CD4-positive, alpha-beta T cell treated with Interleukin-6 at 100 ng/mL for 8 hours (primary cell): ENCODE measurements around the gene TRIP13.

Source experiments
- DNase-seq: peaks from one replicate; pipeline ENCODE4 v3.0.0-alpha.2; 2020; ENCODE audit warnings: mixed read lengths, low spot score

Gene TRIP13

GRCh38 chr5:854966-855743 is 37.5 kb upstream of the TRIP13 start:
- no peak for DNase-seq

- no peak for DNase-seq
These were observed 36.7 kb upstream of the TRIP13 start for GRCh38 chr5:855771-856530.

- DNase-seq, result no peak
These were observed 35.9 kb upstream of the TRIP13 start for GRCh38 chr5:856531-857425.

- DNase-seq, result no peak
These were observed 34.0 kb upstream of the TRIP13 start for GRCh38 chr5:858726-859125.

DNA sequence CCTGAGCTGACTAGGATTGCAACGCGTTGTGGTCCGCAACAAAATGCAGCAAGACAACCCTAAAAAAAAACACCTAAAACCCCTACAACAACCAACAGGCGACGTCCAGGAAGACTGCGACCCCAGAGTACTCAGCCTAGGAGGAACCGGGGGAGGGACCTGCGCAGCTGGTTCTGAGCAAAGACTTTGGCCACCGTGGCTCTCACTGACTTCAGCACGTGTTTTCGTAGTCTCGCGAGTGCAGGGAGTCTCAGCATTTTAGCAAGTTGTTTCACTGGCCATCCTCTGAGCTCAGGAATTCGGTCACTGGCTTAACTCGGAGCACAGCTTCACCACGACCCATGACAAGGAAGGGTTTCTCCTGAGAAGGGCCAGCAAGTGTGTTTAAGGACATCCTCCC is 33.3 kb upstream of the TRIP13 start:
- no peak for DNase-seq

GRCh38 chr5:859798-860296 is 32.8 kb upstream of the TRIP13 start:
- no peak for DNase-seq

GRCh38 chr5:860506-861150 is 32.1 kb upstream of the TRIP13 start:
- DNase-seq, result no peak

DNA sequence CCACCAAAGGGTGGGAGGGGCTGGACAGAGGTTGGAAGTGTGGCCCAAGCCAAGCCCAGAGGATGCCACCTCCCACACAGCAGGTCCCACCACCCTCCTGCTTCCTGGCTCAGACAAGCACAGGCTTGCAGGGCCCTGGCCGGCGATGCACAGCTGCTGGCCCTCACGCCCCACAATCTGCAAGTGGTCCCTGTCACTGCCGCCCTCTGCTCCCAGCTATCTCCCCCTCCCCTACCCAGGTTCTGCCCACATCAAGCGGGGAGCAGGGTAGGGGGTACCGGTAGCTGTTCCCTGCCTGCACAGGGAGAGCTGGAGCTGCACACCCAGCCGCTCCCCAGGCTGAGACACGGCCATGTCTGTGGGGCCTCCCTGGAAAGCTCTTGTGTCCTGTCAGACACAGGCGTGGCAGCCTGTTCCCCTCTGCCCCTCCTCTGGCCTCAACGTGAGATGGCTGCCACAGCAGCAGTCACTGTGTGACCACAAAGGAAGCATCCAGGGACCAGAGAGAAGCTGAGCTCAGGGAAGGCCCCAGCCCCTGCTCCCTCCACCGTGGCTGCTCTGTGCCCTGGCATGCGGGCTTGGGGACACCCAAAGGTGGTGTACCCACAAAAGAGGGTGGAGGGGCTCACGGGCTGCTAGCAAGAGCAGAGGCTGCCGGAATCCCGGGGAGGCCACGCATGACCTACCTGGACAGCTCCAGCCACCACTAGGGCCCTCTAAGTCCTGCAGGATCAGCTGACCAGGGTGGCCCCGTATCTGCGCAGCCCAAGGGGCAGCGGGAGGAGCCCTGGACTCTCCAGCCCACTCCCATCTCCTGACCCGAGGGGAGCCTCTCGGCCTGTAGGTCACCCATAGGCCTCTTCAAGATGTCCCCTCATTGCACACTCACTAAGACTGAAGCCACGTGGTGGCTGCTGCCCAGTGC is 31.0 kb upstream of the TRIP13 start:
- DNase-seq, result no peak

- DNase-seq, result no peak
These were observed 30.1 kb upstream of the TRIP13 start for GRCh38 chr5:862367-863243.

DNA sequence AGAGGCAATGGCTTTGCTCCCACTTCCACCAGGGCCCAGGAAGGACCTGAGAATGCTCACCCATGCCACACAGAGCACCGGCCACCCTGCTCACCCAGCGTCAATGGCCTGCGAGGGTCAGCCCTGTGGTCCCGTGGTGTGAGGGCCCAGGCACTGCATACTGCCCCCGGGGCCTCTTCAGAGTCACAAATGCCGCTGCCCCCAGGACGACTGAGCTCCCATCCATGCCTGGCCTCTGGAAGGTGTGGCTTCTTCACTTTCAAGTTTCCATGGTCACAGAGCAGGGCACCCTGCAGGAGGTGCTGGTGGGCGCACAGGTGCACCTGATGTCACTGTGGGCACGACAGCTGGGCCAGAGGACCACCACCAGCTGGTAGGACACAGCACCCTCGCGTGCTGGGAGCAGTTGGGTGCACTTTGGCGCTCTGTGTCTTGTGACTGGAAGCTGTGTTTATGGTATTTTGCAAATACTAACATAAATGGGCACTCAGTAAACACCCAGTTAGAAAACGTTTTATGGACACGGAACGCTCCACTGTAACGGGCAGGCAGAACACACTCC is 29.4 kb upstream of the TRIP13 start:
- no peak for DNase-seq

DNA sequence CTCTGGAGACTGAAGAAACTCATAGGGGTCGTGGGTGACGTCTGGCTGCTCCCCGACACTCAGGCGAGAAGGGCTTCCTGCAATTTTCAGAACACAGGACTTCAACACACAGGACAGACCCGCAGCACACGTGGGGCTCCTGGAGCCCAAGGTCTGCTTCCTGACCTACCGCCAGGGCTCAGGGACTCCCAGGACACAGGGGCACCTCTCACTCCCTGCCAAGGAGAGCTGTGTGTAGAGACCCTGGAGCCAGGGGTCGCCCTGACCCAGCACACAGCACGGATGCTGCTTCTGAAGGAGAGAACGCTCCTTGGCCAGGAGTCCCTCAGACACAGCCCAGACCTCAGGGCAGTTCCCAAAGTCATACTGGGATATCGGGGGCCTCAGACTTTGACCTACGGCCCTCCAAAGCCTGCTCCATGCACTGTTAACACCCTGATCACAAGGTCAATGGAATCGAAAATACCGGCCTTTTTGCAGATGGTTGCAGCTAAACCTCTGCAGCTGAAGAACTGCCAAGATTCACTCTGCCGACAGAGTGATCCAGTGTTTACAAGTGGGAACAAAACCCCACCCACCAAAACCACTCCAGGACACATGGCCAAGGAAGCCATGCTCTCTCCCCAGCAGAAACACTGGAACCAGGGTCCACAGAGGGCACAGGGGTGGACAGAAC is 28.1 kb upstream of the TRIP13 start:
- DNase-seq, result no peak

DNA sequence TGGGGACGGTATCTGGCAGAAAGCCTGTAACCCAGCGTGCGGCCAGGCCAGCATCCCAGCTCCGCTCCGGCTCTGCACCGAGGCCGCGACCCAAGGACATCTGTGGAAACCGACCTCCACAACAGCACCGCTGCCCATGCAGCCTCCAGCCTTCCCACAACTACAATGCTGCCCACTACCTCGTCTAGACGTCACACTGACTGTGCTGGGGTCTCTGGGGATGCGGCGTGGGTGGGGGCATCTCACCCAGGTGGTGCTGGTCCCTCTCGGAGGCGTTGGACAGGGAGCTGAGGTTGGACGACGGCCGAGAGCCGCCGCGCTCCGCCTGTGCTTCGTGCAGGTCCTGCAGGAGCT is 27.5 kb upstream of the TRIP13 start:
- no peak for DNase-seq

DNA sequence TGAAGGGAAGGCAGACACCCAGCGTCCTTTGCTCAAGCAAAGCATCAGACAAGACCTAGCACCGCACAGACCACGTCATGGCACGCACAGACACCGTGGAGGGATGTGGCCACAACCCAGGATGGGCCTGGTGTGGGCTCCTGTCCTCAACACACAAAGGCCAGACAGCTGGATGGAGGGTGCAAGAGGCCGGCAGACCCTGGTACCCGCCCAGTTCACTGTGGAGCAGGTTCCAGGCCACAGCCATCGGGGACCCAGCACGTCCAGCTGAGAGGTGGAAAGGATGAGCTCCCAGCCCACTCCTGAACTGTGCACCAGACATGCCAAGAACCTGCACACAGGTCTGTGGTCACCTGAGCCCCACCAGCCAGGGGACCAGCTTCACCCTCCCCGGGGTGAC is 26.9 kb upstream of the TRIP13 start:
- no peak for DNase-seq

- no peak for DNase-seq
These were observed 25.3 kb upstream of the TRIP13 start for GRCh38 chr5:867300-867870.

DNA sequence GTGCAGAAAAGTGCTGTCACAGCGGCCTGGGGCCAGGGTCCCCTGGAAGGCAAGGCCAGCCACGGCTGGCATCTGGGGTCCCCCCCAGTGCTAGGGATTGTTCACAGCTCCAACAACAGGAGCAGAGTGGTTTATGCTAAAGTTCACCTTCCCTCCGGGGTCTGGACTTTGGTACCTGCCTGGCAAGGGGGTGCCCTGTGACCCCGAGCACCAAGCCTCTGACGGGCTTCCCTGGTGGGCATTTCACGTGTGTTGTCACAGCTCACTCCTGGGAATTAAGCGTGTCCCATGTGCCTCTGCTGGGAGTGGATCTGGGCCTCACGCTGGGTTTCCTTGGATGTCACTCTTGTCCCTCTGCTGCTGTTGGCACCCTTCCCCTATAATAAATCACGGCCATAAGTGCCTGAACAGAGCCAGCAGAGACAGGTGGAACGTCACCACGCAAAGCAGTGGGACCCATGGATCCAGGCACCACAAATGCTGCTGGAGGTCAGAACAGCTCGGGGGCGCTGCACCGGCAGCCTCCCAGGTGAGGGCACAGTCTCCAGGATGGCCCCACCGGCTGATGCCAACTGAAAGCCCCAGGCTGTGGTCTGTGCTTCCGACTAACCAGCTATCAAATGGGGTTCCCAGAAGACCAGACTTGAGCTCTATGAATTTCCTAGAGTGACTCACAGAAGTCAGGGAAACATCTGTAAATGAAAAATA is 24.1 kb upstream of the TRIP13 start:
- no peak for DNase-seq

DNA sequence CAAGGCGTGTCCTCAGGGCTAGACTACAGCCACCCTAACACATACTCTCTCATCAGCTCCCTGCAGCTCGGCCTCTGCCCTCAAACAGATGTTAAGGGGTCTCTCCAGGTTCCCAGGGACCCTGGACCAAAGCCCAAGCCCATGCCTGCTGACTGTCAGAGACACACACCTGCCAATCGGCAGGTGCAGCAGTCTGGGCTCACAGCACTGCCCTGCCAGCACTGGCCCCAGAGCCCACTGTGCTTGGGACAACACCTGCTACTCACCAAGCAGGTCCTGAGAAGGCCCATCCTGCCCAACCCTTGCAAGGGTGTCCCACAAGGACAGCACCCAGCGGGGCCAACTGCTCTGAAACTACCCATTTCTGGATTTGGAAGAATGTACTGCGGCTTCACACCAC is 21.7 kb upstream of the TRIP13 start:
- DNase-seq, result no peak

GRCh38 chr5:871596-872298 is 20.9 kb upstream of the TRIP13 start:
- DNase-seq, result no peak
